Brain microvascular endothelial cell (primary cell): ENCODE results near the gene TNS1.
"Not testable (repeated sequence)": the region's sequence is repeated elsewhere in the genome, so short reads cannot be mapped to it uniquely, and the experiment has no call there.

Source experiments
- DNase-seq: peaks from one replicate; pipeline ENCODE4 v3.0.0-alpha.2; 2020
- H3K27ac ChIP-seq: fragments of 250-450 bp; sonication (Bioruptor Pico); 2 replicates; pipeline ENCODE4 v1.5.1; 2020; ENCODE audit warnings: mild to moderate bottlenecking, moderate library complexity
- H3K27me3 ChIP-seq: fragments of 250-450 bp; sonication (Bioruptor Pico); replicated peaks from 2 replicates; pipeline ENCODE4 v1.5.1; 2020; ENCODE audit warnings: mild to moderate bottlenecking
- H3K36me3 ChIP-seq: fragments of 250-450 bp; sonication (Bioruptor Pico); replicated peaks from 2 replicates; pipeline ENCODE4 v1.5.1; 2020; ENCODE audit warnings: mild to moderate bottlenecking
- H3K4me3 ChIP-seq: 2 replicates; pipeline ENCODE4 v1.5.1; 2011; ENCODE audit warnings: low read depth, mild to moderate bottlenecking, control low read depth, low read length, moderate library complexity
- in situ Hi-C: cut with HindIII; loops from 2 replicates; pipeline ENCODE4 v1.10.0; 2017; ENCODE audit warnings: low sequenced_read_pairs, low pct_ligation_motif_present
- TF ChIP-seq, protein P1 (sequence below): IDR thresholded peaks from 2 replicates; pipeline ENCODE4 v1.5.1; 2011; ENCODE audit warnings: low read depth, mild to moderate bottlenecking, moderate library complexity, low read length, control low read depth, inconsistent platforms; ENCODE audit errors: missing control alignments

Gene TNS1

DNA sequence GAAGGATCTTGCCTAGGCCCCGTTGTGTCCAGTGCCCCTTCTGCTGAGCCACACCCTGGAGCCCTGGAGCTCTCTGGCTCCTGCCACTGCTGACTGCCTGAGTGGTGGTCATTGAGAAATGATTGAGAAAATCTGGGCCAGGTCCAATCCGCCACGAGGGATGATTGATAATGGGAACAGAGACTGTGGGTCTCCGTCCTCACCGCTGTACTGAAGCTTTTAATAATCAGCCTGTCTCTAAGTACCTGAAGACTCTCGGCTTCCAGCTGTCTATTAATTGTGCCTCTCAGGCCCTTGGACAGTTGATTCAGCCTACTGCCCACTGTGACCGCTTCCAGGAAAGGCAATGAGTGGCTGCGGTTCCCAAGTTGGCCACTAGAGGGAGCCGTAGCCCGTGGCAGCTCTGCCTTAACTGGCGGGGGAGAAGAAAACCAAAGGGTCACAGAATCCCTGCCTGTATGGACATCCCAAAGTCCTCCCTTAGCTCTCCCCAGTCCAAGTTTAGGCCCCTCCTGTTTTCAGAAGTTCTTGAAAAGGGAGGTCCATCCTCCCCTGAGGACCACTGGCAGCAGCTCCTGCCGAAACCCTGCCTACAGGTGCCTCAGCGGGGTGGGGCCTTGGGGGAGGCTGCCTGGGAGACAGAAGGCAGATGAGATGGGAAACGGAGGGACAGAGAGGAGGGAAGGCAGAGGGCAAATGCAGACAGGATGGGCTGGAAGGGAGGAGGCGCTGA, 213.6 kb downstream of the TNS1 start:
- no peaks in the 10 kb centered on the region for H3K27me3 ChIP-seq
- peak; percentile 63 for DNase-seq
- no peak overlapping the region for H3K4me3 ChIP-seq
- TF ChIP-seq, protein P1, sequence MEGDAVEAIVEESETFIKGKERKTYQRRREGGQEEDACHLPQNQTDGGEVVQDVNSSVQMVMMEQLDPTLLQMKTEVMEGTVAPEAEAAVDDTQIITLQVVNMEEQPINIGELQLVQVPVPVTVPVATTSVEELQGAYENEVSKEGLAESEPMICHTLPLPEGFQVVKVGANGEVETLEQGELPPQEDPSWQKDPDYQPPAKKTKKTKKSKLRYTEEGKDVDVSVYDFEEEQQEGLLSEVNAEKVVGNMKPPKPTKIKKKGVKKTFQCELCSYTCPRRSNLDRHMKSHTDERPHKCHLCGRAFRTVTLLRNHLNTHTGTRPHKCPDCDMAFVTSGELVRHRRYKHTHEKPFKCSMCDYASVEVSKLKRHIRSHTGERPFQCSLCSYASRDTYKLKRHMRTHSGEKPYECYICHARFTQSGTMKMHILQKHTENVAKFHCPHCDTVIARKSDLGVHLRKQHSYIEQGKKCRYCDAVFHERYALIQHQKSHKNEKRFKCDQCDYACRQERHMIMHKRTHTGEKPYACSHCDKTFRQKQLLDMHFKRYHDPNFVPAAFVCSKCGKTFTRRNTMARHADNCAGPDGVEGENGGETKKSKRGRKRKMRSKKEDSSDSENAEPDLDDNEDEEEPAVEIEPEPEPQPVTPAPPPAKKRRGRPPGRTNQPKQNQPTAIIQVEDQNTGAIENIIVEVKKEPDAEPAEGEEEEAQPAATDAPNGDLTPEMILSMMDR = peak; percentile 100
- H3K27ac ChIP-seq = no peak overlapping the region
- no peaks in the 10 kb centered on the region for H3K36me3 ChIP-seq
- in situ Hi-C loops = no loop called here

DNA sequence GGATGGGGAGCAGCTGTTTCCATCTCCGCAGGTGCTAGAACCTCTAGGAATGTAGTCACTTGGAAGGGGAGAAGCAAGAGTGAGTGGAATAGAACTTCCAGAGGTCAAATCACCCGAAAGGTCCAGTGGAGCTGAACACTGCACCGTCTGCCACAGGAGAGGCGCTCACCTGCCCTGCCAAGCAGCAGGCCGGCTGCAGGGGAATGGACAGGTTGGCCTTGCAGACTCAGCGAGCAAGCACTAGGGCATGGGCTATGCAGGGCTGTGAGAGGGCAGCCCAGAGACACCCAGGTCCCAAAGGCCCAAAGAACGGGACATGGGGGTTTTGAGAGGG, 214.2 kb downstream of the TNS1 start:
- no peak for DNase-seq
- Histone ChIP-seq H3K4me3 (no peak overlapping the region), H3K36me3 (no peaks in the 10 kb centered on the region), H3K27ac (no peak overlapping the region), H3K27me3 (no peaks in the 10 kb centered on the region)
- TF ChIP-seq, protein P1 = no peak
- in situ Hi-C loops = no loop called here

- in situ Hi-C loops = no loop called here
Measured at GRCh38 chr2:217787160-217787877, 215.5 kb downstream of the TNS1 start.

GRCh38 chr2:217786560-217786959, 216.2 kb downstream of the TNS1 start:
- in situ Hi-C loops, DNase-seq, H3K27me3 ChIP-seq, H3K4me3 ChIP-seq, H3K36me3 ChIP-seq, H3K27ac ChIP-seq: not testable (repeated sequence)

More at GRCh38 chr2:217787160-217787877, 215.5 kb downstream of the TNS1 start:
- Histone ChIP-seq H3K4me3 (no peak overlapping the region), H3K36me3 (no peaks in the 10 kb centered on the region), H3K27me3 (no peaks in the 10 kb centered on the region), H3K27ac (no peak overlapping the region)
- TF ChIP-seq, protein P1 = no peak
- DNase-seq = no peak

GRCh38 chr2:217785544-217786045, 217.2 kb downstream of the TNS1 start:
- in situ Hi-C loops = no loop called here
- no peaks in the 10 kb centered on the region for H3K27me3 ChIP-seq
- H3K4me3 ChIP-seq = no peak overlapping the region
- peak; percentile 69 for DNase-seq
- TF ChIP-seq, protein P1 = peak; percentile 97
- H3K27ac ChIP-seq = no peak overlapping the region
- H3K36me3 ChIP-seq = no peaks in the 10 kb centered on the region

DNA sequence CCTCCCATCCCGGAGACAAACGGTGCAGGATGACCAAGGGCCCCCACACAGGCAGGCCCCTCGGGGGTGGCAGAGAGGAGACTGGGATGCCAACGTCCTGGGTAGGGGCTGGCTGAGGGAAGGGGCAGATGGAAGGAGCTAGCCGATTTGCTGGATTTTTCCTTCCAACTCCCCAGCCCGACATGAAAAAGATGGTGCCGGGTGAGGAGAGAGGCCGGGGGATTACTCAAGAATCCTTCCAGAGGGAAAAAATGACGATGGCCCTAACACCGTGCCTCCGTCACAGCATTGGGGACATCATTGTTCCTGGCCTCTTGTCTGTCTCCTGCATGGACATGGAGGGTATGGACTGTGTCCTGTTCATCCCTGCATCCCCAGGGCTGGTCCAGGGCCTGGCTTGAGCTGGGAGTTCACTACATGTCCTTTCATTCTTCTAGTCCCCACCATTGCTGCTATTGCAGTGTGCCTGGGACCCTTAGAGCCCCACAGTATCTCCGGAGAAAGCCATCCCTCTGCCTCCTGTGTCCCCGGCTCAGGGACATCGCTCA, 217.7 kb downstream of the TNS1 start:
- H3K4me3 ChIP-seq = no peak overlapping the region
- no peak overlapping the region for H3K27ac ChIP-seq
- in situ Hi-C loops = no loop called here

More for the DNA sequence above, 217.7 kb downstream of the TNS1 start:
- DNase-seq = no peak
- H3K36me3 ChIP-seq = no peaks in the 10 kb centered on the region
- TF ChIP-seq, protein P1 = no peak
- H3K27me3 ChIP-seq = no peaks in the 10 kb centered on the region
